ENCODE measurements around the gene CPSF2. TPM values are rescaled to one million over a fixed set of nuclear protein-coding genes. Genes with fewer than 3 reads are reported as not detected.
"Not testable (repeated sequence)": the region's sequence is repeated elsewhere in the genome, so short reads cannot be mapped to it uniquely, and the experiment has no call there.

CPSF2 gene
- polyA plus RNA-seq, 1 of the 3 experiments (the other 2 are of a cell fraction) = 11.7 TPM

- no peaks in the 10 kb centered on the region for H3K9me3 ChIP-seq
- no peak overlapping the region for H2AFZ ChIP-seq (ENCODE audit: low read depth)
- no peak overlapping the region for H3K4me2 ChIP-seq
- DNase-seq = no peak
- H3F3A ChIP-seq (replicated peaks; ENCODE audit: insufficient read depth) = no peaks in the 10 kb centered on the region
- no peaks in the 10 kb centered on the region for H3K79me2 ChIP-seq (ENCODE audit: insufficient read depth)
- H3K9ac ChIP-seq = no peak overlapping the region
- CTCF ChIA-PET = no interaction called here
- H3K4me3 ChIP-seq (ENCODE audit: low read depth in 2 of 2, low read length in 1 of 2) = no peak overlapping the region
- no peaks in the 10 kb centered on the region for H4K20me1 ChIP-seq (ENCODE audit: insufficient read depth)
- no peak for TF ChIP-seq NRF1 (IDR thresholded peaks at IDR 0.05; ENCODE audit: low read depth, low read length)
- TF ChIP-seq EZH2phosphoT487 (IDR thresholded peaks at IDR 0.05; ENCODE audit: borderline replicate concordance, low read depth) = no peak
- no peak for TF ChIP-seq GATA2 (CRISPR knock-in tag; IDR thresholded peaks at IDR 0.05)
- no peaks in the 10 kb centered on the region for H3K36me3 ChIP-seq (replicated peaks in 1 of 2; ENCODE audit: control insufficient read depth in 1 of 2, insufficient read depth in 2 of 2, low read length in 1 of 2)
- 68% methylated on average over 2 of the region's 2 CpGs for WGBS (ENCODE audit: low lambda C conversion rate)
- H3K27me3 ChIP-seq (ENCODE audit: insufficient read depth) = no peaks in the 10 kb centered on the region
- no peak overlapping the region for H3K27ac ChIP-seq (ENCODE audit: low read depth in 2 of 2, low read length in 1 of 2)
- H3K4me1 ChIP-seq (ENCODE audit: control insufficient read depth in 1 of 2, insufficient read depth in 2 of 2, low read depth in 1 of 2, low read length in 1 of 2) = no peaks in the 10 kb centered on the region
- H3K9me2 ChIP-seq = no peaks in the 10 kb centered on the region
- POLR2A ChIA-PET = no interaction called here
Measured at GRCh38 chr14:92176476-92176875, 54.7 kb downstream of the CPSF2 start.

- not testable (repeated sequence) for H3K27me3 ChIP-seq (ENCODE audit: insufficient read depth)
Measured at GRCh38 chr14:92179178-92179577, 57.4 kb downstream of the CPSF2 start.

GRCh38 chr14:92185559-92185958, 63.8 kb downstream of the CPSF2 start:
- Histone ChIP-seq H4K20me1 (ENCODE audit: insufficient read depth) (no peaks in the 10 kb centered on the region), H3K79me2 (ENCODE audit: insufficient read depth) (no peaks in the 10 kb centered on the region), H3F3A (replicated peaks; ENCODE audit: insufficient read depth) (no peaks in the 10 kb centered on the region), H3K4me1 (ENCODE audit: control insufficient read depth in 1 of 2, insufficient read depth in 2 of 2, low read depth in 1 of 2, low read length in 1 of 2) (no peaks in the 10 kb centered on the region; a peak in 1 of 4 replicates), H3K9ac (no peak overlapping the region), H3K4me2 (no peak overlapping the region), H3K9me2 (no peaks in the 10 kb centered on the region), H3K36me3 (replicated peaks in 1 of 2; ENCODE audit: control insufficient read depth in 1 of 2, insufficient read depth in 2 of 2, low read length in 1 of 2) (no peaks in the 10 kb centered on the region), H3K4me3 (ENCODE audit: low read depth in 2 of 2, low read length in 1 of 2) (no peak overlapping the region), H2AFZ (ENCODE audit: low read depth) (no peak overlapping the region), H3K9me3 (no peaks in the 10 kb centered on the region), H3K27me3 (ENCODE audit: insufficient read depth) (no peaks in the 10 kb centered on the region), H3K27ac (ENCODE audit: low read depth in 2 of 2, low read length in 1 of 2) (no peak overlapping the region)
- ChIA-PET POLR2A (no interaction called here), CTCF (no interaction called here)
- DNase-seq = no peak
- 83% methylated on average over 6 of the region's 6 CpGs for whole genome bisulfite sequencing (ENCODE audit: low lambda C conversion rate)
- TF ChIP-seq SMC3 (IDR thresholded peaks at IDR 0.05; ENCODE audit: low read depth, low read length) = no peak
- no peak for TF ChIP-seq GABPA (IDR thresholded peaks at IDR 0.05; ENCODE audit: low read depth)
- no peak for TF ChIP-seq FOXM1 (IDR thresholded peaks at IDR 0.05; ENCODE audit: low read depth)
- no peak for TF ChIP-seq ZBTB33 (IDR thresholded peaks at IDR 0.05; ENCODE audit: borderline replicate concordance, low read depth)
- no peak for TF ChIP-seq SIN3A (IDR thresholded peaks at IDR 0.05; ENCODE audit: borderline replicate concordance, low read depth, low read length)
- no peak for TF ChIP-seq CHD2 (IDR thresholded peaks at IDR 0.05; ENCODE audit: low read length, partially characterized antibody)
- no peak for TF ChIP-seq CTCF (IDR thresholded peaks at IDR 0.05)
- no peak for TF ChIP-seq USF1 (IDR thresholded peaks at IDR 0.05; ENCODE audit: borderline replicate concordance, low read depth)
- no peak for TF ChIP-seq MAX (IDR thresholded peaks at IDR 0.05; ENCODE audit: low read depth)
- TF ChIP-seq NFIC (IDR thresholded peaks at IDR 0.05; ENCODE audit: borderline replicate concordance) = no peak
- no peak for TF ChIP-seq RAD21 (IDR thresholded peaks at IDR 0.05; ENCODE audit: low read length)
- TF ChIP-seq RFX5 (IDR thresholded peaks at IDR 0.05; ENCODE audit: low read length) = no peak
- no peak for TF ChIP-seq USF2 (IDR thresholded peaks at IDR 0.05; ENCODE audit: borderline replicate concordance, low read depth, low read length)
- no peak for TF ChIP-seq EP300 (IDR thresholded peaks at IDR 0.05; ENCODE audit: borderline replicate concordance in 1 of 2, low read depth in 1 of 2, low read length in 1 of 2)
- TF ChIP-seq MXI1 (IDR thresholded peaks at IDR 0.05; ENCODE audit: low read depth, low read length) = no peak

More at GRCh38 chr14:92179178-92179577, 57.4 kb downstream of the CPSF2 start:
- H3K4me2 ChIP-seq; CTCF ChIA-PET; DNase-seq; H3K9me3 ChIP-seq; H3K27ac ChIP-seq (ENCODE audit: low read depth in 2 of 2, low read length in 1 of 2); H3K79me2 ChIP-seq (ENCODE audit: insufficient read depth); H3K9me2 ChIP-seq; H3K4me1 ChIP-seq (ENCODE audit: control insufficient read depth in 1 of 2, insufficient read depth in 2 of 2, low read depth in 1 of 2, low read length in 1 of 2); H2AFZ ChIP-seq (ENCODE audit: low read depth); H3F3A ChIP-seq (replicated peaks; ENCODE audit: insufficient read depth); H3K36me3 ChIP-seq (replicated peaks in 1 of 2; ENCODE audit: control insufficient read depth in 1 of 2, insufficient read depth in 2 of 2, low read length in 1 of 2); H3K4me3 ChIP-seq (ENCODE audit: low read depth in 2 of 2, low read length in 1 of 2); H4K20me1 ChIP-seq (ENCODE audit: insufficient read depth); POLR2A ChIA-PET; H3K9ac ChIP-seq: not testable (repeated sequence)
